Left lung (tissue), 10 donors: ENCODE results near the gene TCF7L1. TPM values are rescaled to one million over a fixed set of nuclear protein-coding genes. Genes with fewer than 3 reads are reported as not detected.

Experiments used
- ATAC-seq: fragments of 200-7000 bp; cut with Tn5 transposase; one replicate; pipeline ENCODE4 v1.9.1; 2020; ENCODE audit warnings: moderate library complexity
- DNase-seq, 4 donors: peaks; one replicate each; pipeline ENCODE4 v3.0.0-alpha.2; 2013 to 2020
- H3K27ac ChIP-seq, 2 donors: fragments of 200-600 bp; sonication (generic) in 1 of 2; one replicate each; pipeline versions ENCODE4 v1.5.0 to v1.8.0; 2020 to 2021
- H3K27me3 ChIP-seq, 2 donors: fragments of 200-600 bp; sonication (generic) in 1 of 2; one replicate each; pipeline versions ENCODE4 v1.5.0 to v1.8.0; 2020 to 2021
- H3K36me3 ChIP-seq, 2 donors: fragments of 200-600 bp; sonication (generic) in 1 of 2; one replicate each; pipeline versions ENCODE4 v1.5.0 to v1.8.0; 2020 to 2021
- H3K4me1 ChIP-seq, 2 donors: fragments of 200-600 bp; one replicate each; pipeline ENCODE4 v1.8.0; 2021
- H3K4me3 ChIP-seq, 2 donors: fragments of 200-600 bp; sonication (generic) in 1 of 2; one replicate each; pipeline versions ENCODE4 v1.5.0 to v1.8.0; 2020 to 2021; ENCODE audit warnings: mild to moderate bottlenecking in 1 of 2
- H3K9me3 ChIP-seq, 2 donors: fragments of 200-600 bp; sonication (generic) in 1 of 2; one replicate each; pipeline versions ENCODE4 v1.5.0 to v1.8.0; 2020 to 2021
- intact Hi-C, 2 donors: fragments of 100-400 bp; cut with DNase I; formaldehyde crosslinking; loops; one replicate each; pipeline versions ENCODE4 v1.11.2 to v1.14.2; 2022
- polyA plus RNA-seq, 6 donors: library from polyadenylated mRNA; unstranded; fragments of 120-200 nt; gene quantifications; one replicate each; pipeline ENCODE4 v1.2.1, GENCODE V29; 2013; ENCODE audit not compliant: insufficient read length in 6 of 6
- total RNA-seq, 2 donors: library from RNA; stranded (reverse); fragmentation: NEBNext Ultra II Directional; extraction: Animal tissue kit (Norgen Biotek cat#: 25700); gene quantifications; one replicate each; pipeline ENCODE4 v1.2.1, GENCODE V29; 2021
- TF ChIP-seq, protein P1 (sequence below), 2 donors: fragments of 200-600 bp; sonication (generic) in 1 of 2; IDR thresholded peaks; one replicate each; pipeline versions ENCODE4 v1.5.0 to v1.8.0; 2021; ENCODE audit warnings: antibody characterized with exemption in 2 of 2
- donor health status: DM: no; HTN: yes; CAD: no.
- donor health status: DM: no; HTN: no; CAD: no.

The TCF7L1 gene
- total and polyA plus RNA-seq, 8 donors = 16.4 to 63.9 (median 57.5) TPM

DNA sequence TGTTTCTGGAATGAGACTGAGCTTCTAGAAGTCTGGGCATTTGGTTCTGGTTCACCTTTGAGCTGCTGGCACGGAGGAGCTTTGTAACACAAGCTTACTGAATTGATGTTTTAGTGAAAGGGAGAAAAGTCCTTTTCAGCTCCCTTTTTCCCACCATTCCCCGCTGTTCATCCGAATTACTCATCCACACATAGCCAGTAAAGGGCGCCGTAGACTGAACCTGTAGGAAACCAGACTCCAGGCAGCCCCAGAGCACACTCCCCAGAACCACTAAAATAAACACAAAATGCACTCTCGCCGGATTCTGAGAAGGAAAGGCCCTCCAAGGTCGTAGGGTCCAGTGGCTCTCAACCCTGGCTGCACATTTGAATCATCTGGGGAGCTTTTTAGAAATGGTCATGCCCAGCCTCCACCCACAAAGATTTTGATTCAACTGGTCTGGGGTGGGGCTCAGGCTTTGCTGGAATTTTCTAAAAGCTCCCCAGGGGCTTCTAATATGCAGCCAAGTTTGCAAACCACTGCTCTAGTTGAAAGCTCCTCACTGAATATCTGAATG is 29.6 kb downstream of the TCF7L1 start:
- peak; percentile 37 for ATAC-seq
- H3K9me3 ChIP-seq = no peaks in the 10 kb centered on the region
- no peak overlapping the region for H3K4me3 ChIP-seq
- H3K27me3 ChIP-seq = no peaks in the 10 kb centered on the region
- intact Hi-C loops = no loop called here
- H3K4me1 ChIP-seq = peaks cover 45 to 46% of the 10 kb centered on the region in 2 donors
- DNase-seq = peak in 1 of 4 donors; percentile 38
- TF ChIP-seq, protein P1, sequence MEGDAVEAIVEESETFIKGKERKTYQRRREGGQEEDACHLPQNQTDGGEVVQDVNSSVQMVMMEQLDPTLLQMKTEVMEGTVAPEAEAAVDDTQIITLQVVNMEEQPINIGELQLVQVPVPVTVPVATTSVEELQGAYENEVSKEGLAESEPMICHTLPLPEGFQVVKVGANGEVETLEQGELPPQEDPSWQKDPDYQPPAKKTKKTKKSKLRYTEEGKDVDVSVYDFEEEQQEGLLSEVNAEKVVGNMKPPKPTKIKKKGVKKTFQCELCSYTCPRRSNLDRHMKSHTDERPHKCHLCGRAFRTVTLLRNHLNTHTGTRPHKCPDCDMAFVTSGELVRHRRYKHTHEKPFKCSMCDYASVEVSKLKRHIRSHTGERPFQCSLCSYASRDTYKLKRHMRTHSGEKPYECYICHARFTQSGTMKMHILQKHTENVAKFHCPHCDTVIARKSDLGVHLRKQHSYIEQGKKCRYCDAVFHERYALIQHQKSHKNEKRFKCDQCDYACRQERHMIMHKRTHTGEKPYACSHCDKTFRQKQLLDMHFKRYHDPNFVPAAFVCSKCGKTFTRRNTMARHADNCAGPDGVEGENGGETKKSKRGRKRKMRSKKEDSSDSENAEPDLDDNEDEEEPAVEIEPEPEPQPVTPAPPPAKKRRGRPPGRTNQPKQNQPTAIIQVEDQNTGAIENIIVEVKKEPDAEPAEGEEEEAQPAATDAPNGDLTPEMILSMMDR (IDR thresholded peaks at IDR 0.05) = no peak
- H3K36me3 ChIP-seq = no peaks in the 10 kb centered on the region
- no peak overlapping the region for H3K27ac ChIP-seq

DNA sequence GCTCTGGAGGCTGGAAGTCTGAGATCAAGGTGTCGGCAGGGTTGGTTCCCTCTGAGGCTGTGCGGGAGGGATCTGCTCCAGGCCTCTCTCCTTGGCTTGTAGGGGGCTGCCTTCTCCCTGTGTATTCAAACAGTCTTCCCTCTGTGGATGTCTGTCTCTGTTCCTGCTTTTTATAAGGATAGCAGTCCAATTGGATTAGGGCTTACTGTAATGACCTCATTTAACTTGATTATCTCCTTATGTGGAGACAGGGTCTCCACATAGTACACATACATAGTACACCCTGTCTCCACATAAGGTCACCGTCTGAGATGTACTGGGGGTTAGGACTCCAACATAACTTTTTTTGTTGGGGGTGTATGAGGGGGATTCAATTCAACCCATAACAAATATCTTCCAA is 30.5 kb downstream of the TCF7L1 start:
- Histone ChIP-seq H3K27me3 (no peaks in the 10 kb centered on the region), H3K4me1 (peaks cover 43 to 46% of the 10 kb centered on the region in 2 donors), H3K9me3 (no peaks in the 10 kb centered on the region), H3K4me3 (no peak overlapping the region), H3K27ac (no peak overlapping the region), H3K36me3 (no peaks in the 10 kb centered on the region)
- intact Hi-C loops = no loop called here
- ATAC-seq (no peak), DNase-seq (no peak)
- TF ChIP-seq, protein P1 (IDR thresholded peaks at IDR 0.05) = no peak

DNA sequence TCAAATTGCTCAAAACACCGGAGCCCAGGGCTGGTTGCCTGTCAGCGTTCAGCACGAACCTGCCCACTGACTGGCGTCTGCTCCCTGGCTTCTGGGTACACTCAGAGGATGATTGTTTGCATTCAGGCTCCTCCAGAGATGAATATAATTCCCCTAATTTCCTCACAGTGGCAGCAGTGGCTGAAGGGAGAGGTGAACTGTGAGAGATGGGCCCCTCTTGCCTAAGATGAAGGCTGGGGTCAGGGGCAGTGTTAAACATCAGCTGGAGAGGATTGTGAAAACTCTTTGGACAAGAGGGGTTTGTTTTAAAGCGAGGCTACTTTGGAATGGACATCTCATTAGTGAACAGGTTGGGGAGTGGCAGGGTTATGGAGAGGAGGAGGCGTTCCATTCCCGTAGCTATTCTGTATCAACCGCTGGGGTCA is 31.0 kb downstream of the TCF7L1 start:
- Histone ChIP-seq H3K9me3 (no peaks in the 10 kb centered on the region), H3K27me3 (no peaks in the 10 kb centered on the region), H3K4me3 (no peak overlapping the region), H3K4me1 (peaks cover 43 to 47% of the 10 kb centered on the region in 2 donors), H3K27ac (no peak overlapping the region), H3K36me3 (no peaks in the 10 kb centered on the region)
- TF ChIP-seq, protein P1 (IDR thresholded peaks at IDR 0.05) = no peak
- ATAC-seq (peak; percentile 54), DNase-seq (no peak)
- intact Hi-C loops = no loop called here

DNA sequence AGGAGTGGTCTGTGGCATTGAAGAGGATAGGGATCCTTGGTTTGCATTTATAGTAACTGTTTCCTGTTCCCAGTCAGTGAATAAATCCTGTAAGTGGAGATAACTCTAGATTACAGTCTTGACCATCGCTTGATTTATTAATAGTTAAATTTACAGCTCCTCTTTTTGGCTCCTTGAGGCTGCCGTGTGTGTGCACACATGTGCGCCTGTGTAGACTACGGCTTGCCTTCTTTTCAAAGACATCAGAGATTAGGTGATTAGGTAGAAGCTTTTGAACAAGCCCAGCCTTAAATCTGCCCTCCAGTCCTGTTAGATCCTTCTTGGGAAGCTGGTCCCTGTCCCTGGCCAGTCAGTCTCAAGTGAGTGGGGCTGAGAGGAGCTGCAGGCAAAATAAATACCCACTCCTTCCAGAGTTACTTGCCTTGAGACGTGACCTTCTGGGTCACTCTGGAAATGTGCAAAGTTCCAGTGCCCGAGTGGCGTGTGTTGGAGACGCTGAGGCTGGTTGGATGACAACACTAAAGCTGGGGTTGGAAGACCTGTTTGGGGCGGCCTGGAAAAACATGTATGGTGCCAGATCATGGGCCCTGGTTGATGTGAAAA is 32.0 kb downstream of the TCF7L1 start:
- intact Hi-C loops = no loop called here
- H3K9me3 ChIP-seq = no peaks in the 10 kb centered on the region
- TF ChIP-seq, protein P1 (IDR thresholded peaks at IDR 0.05) = no peak

DNA sequence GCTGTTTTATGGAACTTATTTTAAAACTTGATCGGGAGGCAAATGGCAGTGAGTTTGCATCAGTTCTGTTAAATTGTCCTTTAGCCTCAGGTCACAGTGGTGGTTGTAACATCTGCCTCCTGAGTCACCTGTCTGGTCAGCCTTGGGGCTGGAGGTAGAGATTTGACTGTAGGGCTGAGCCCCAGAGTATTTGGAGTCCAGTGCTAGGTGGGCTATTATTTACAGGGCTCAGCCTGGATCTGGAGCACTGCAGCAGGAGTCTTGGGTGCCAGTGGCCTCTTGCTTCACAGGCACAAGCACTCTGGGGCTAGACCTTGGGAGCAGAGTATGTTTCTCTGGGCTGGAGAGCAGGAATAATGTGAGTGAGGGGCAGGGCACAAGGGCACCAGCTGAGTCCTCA is 32.8 kb downstream of the TCF7L1 start:
- peaks cover 32 to 40% of the 10 kb centered on the region in 2 donors for H3K4me1 ChIP-seq
- intact Hi-C loops = no loop called here
- H3K27me3 ChIP-seq = no peaks in the 10 kb centered on the region
- no peak for DNase-seq
- TF ChIP-seq, protein P1 (IDR thresholded peaks at IDR 0.05) = no peak
- H3K36me3 ChIP-seq = no peaks in the 10 kb centered on the region
- no peak overlapping the region for H3K27ac ChIP-seq
- H3K4me3 ChIP-seq = no peak overlapping the region
- ATAC-seq = no peak
- H3K9me3 ChIP-seq = no peaks in the 10 kb centered on the region

More for the DNA sequence above, 32.0 kb downstream of the TCF7L1 start:
- ATAC-seq (no peak), DNase-seq (peak in 1 of 4 donors; percentile 45)
- Histone ChIP-seq H3K27ac (no peak overlapping the region), H3K4me1 (peaks cover 39 to 40% of the 10 kb centered on the region in 2 donors), H3K36me3 (no peaks in the 10 kb centered on the region), H3K4me3 (no peak overlapping the region), H3K27me3 (no peaks in the 10 kb centered on the region)
